Upper lobe of left lung (tissue), 6 donors: ENCODE data around the gene PLS3. TPM values are rescaled to one million over a fixed set of nuclear protein-coding genes. Genes with fewer than 3 reads are reported as not detected.
A peak's percentile ranks its signal among the peaks of the same experiment; 100 is the strongest.

Source experiments
- ATAC-seq, 2 donors: fragments of 200-7000 bp; cut with Tn5 transposase; one replicate each; pipeline ENCODE4 v1.9.1; 2022; ENCODE audit warnings: mild to moderate bottlenecking in 2 of 2, moderate library complexity in 2 of 2; ENCODE audit not compliant: low FRiP score in 2 of 2
- DNase-seq, 2 donors: peaks; one replicate each; pipeline ENCODE4 v3.0.0-alpha.2; 2019 to 2020
- H3K27ac ChIP-seq, 4 donors: fragments of 200-600 bp; sonication (generic); one replicate each; pipeline ENCODE4 v1.5.1; 2016 to 2019
- H3K27me3 ChIP-seq, 4 donors: fragments of 200-600 bp; sonication (generic); one replicate each; pipeline ENCODE4 v1.5.1; 2017 to 2019
- H3K36me3 ChIP-seq, 4 donors: fragments of 200-600 bp; sonication (generic); one replicate each; pipeline ENCODE4 v1.5.1; 2016 to 2019
- H3K4me1 ChIP-seq, 4 donors: fragments of 200-600 bp; sonication (generic); one replicate each; pipeline ENCODE4 v1.5.1; 2018 to 2019
- H3K4me3 ChIP-seq, 4 donors: fragments of 200-600 bp; sonication (generic); one replicate each; pipeline ENCODE4 v1.5.1; 2017 to 2019; ENCODE audit warnings: mild to moderate bottlenecking in 2 of 4, moderate library complexity in 1 of 4
- H3K9me3 ChIP-seq, 4 donors: fragments of 200-600 bp; sonication (generic); one replicate each; pipeline ENCODE4 v1.5.1; 2018 to 2019
- EP300 ChIP-seq, 4 donors: sonication (generic); formaldehyde crosslinking; IDR thresholded peaks; one replicate each; pipeline ENCODE4 v1.5.1; 2017; ENCODE audit warnings: antibody characterized with exemption in 4 of 4, control low read depth in 2 of 4
- POLR2A ChIP-seq, 4 donors: fragments of 450-650 bp; IDR thresholded peaks; one replicate each; pipeline ENCODE4 v1.5.1; 2016 to 2017; ENCODE audit warnings: antibody characterized with exemption in 4 of 4, mild to moderate bottlenecking in 2 of 4
- POLR2AphosphoS5 ChIP-seq, 2 donors: sonication (generic); formaldehyde crosslinking; IDR thresholded peaks; one replicate each; pipeline ENCODE4 v1.5.1; 2017; ENCODE audit warnings: antibody characterized with exemption in 2 of 2
- whole genome bisulfite sequencing, 2 donors: methylation state at CpG; one replicate each; pipeline ENCODE4 v1.1.5; 2017 to 2018; 5-methylcytosine and 5-hydroxymethylcytosine counted together
- total RNA-seq, 6 donors: library from RNA; depleted of rRNA in 4 of 6; stranded (reverse); fragments of >200 nt in 4 of 6; gene quantifications; one replicate each; pipeline versions ENCODE4 v1.1.0 to v1.2.1, GENCODE V29; 2016 to 2021
- TF ChIP-seq, protein P1 (sequence below), 6 experiments: fragments of 450-650 bp in 4 of 6; fragments of 200-600 bp in 2 of 6; sonication (generic) in 2 of 6; IDR thresholded peaks; one replicate each; pipeline ENCODE4 v1.5.1; 2016 to 2019; ENCODE audit warnings: antibody characterized with exemption in 6 of 6
- donor health status: DM: no; HTN: no; CAD: no; lungs with moderate emphysema.
- donor health status: DM: no; HTN: yes; CAD: no; lungs with severe emphysema.

The PLS3 gene
- total RNA-seq, 6 donors from 2014 or later = 56.6 to 199 (median 157) TPM

- H3K9me3 ChIP-seq = no peaks in the 10 kb centered on the region
- ATAC-seq (no peak), DNase-seq (no peak)
- H3K27me3 ChIP-seq = peaks cover 0 to 13% (median 0%) of the 10 kb centered on the region in 4 donors
- no peaks in the 10 kb centered on the region for H3K36me3 ChIP-seq
- TF ChIP-seq POLR2AphosphoS5 (IDR thresholded peaks at IDR 0.05) (no peak), POLR2A (IDR thresholded peaks at IDR 0.05) (no peak), EP300 (IDR thresholded peaks at IDR 0.05) (no peak)
- TF ChIP-seq, protein P1, sequence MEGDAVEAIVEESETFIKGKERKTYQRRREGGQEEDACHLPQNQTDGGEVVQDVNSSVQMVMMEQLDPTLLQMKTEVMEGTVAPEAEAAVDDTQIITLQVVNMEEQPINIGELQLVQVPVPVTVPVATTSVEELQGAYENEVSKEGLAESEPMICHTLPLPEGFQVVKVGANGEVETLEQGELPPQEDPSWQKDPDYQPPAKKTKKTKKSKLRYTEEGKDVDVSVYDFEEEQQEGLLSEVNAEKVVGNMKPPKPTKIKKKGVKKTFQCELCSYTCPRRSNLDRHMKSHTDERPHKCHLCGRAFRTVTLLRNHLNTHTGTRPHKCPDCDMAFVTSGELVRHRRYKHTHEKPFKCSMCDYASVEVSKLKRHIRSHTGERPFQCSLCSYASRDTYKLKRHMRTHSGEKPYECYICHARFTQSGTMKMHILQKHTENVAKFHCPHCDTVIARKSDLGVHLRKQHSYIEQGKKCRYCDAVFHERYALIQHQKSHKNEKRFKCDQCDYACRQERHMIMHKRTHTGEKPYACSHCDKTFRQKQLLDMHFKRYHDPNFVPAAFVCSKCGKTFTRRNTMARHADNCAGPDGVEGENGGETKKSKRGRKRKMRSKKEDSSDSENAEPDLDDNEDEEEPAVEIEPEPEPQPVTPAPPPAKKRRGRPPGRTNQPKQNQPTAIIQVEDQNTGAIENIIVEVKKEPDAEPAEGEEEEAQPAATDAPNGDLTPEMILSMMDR (IDR thresholded peaks at IDR 0.05) = no peak
- H3K4me1 ChIP-seq = no peaks in the 10 kb centered on the region
- WGBS, 2 donors = 36 to 70% methylated on average over 2 of the region's 2 CpGs
- H3K4me3 ChIP-seq = no peak overlapping the region
- no peak overlapping the region for H3K27ac ChIP-seq
Observed at GRCh38 chrX:115565888-115566287, 4.9 kb downstream of the PLS3 start.

DNA sequence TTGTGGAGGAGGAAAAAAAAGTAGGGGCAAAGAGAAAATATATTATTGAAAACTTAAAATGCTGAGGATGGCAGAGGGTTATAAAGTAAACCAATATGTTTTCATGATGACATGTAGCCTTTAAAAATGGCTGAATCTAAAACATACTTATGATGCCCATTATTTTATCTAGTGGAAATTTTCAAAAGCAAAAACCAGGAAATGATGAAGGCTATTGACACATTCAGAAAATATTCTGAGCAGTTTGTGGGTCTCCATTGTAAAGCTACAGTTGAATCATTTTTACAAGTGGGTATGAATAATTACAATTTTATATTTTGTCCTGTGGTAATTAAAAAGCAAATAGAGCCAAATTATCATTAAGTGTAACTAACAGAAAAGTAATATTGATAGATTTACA is 10.7 kb downstream of the PLS3 start:
- TF ChIP-seq POLR2A (IDR thresholded peaks at IDR 0.05) (no peak), POLR2AphosphoS5 (IDR thresholded peaks at IDR 0.05) (no peak), EP300 (IDR thresholded peaks at IDR 0.05) (no peak)
- TF ChIP-seq, protein P1 (IDR thresholded peaks at IDR 0.05) = no peak
- DNase-seq (no peak), ATAC-seq (no peak)
- no peak overlapping the region for H3K4me3 ChIP-seq
- no peaks in the 10 kb centered on the region for H3K4me1 ChIP-seq
- no peaks in the 10 kb centered on the region for H3K9me3 ChIP-seq
- no peak overlapping the region for H3K27ac ChIP-seq
- H3K27me3 ChIP-seq = no peaks in the 10 kb centered on the region
- peaks cover 0 to 3% (median 0%) of the 10 kb centered on the region in 4 donors for H3K36me3 ChIP-seq

DNA sequence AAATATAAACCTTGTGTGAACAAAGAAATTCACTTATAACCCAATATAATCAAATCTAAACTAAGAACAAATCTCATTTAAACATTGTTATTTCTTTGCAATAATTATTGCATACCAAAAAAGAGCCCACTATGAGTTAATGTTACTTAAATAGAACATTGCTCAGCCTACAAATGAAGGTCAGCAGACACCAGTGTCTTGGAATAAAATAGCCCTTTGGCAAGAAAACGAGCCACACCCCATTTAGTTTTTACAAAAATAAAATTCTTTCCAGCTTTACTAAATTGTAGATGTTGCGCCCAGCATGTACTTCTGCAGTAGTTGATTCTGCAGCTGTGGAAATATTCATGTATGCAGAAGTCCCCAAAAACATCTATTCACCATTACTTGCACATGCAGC is 12.2 kb downstream of the PLS3 start:
- H3K36me3 ChIP-seq = peaks cover 0 to 3% (median 0%) of the 10 kb centered on the region in 4 donors
- H3K27ac ChIP-seq = no peak overlapping the region
- H3K4me3 ChIP-seq = no peak overlapping the region
- H3K27me3 ChIP-seq = no peaks in the 10 kb centered on the region
- no peaks in the 10 kb centered on the region for H3K9me3 ChIP-seq
- peak in 1 of 2 donors; percentile 51 for ATAC-seq
- no peak for TF ChIP-seq POLR2AphosphoS5 (IDR thresholded peaks at IDR 0.05)
- TF ChIP-seq POLR2A (IDR thresholded peaks at IDR 0.05) = no peak
- no peaks in the 10 kb centered on the region for H3K4me1 ChIP-seq
- DNase-seq = no peak
- 76% methylated on average over 2 of the region's 2 CpGs for WGBS, 2 donors

DNA sequence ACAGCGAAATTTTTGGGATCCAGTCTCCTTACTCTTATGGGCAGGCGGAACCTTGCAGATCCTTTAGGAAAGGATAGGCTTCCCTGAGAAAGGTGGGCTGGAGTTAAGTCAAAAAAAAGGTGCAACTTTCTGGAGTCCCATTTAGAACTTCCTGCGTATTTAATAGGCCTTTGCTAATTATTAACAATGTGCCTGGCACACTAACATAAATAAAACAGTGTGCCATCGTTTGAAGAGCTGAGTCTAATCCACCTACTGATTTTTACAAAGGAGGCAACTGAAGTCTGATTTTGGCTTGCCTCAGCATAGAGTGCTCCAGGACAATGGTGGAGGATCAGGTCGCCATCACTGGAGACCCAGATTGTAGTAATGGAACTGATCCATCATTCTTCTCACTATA is 15.7 kb downstream of the PLS3 start:
- no peak overlapping the region for H3K27ac ChIP-seq
- no peak overlapping the region for H3K4me3 ChIP-seq
- H3K4me1 ChIP-seq = no peaks in the 10 kb centered on the region
- H3K27me3 ChIP-seq = no peaks in the 10 kb centered on the region
- no peaks in the 10 kb centered on the region for H3K9me3 ChIP-seq
- H3K36me3 ChIP-seq = peaks cover 0 to 3% (median 0%) of the 10 kb centered on the region in 4 donors
- no peak for ATAC-seq
- TF ChIP-seq POLR2A (IDR thresholded peaks at IDR 0.05) = no peak
- TF ChIP-seq POLR2AphosphoS5 (IDR thresholded peaks at IDR 0.05) = no peak
- TF ChIP-seq, protein P1 (IDR thresholded peaks at IDR 0.05) = no peak
- TF ChIP-seq EP300 (IDR thresholded peaks at IDR 0.05) = no peak
- 73 to 76% methylated on average over 5 of the region's 5 CpGs for WGBS, 2 donors
- DNase-seq = no peak

DNA sequence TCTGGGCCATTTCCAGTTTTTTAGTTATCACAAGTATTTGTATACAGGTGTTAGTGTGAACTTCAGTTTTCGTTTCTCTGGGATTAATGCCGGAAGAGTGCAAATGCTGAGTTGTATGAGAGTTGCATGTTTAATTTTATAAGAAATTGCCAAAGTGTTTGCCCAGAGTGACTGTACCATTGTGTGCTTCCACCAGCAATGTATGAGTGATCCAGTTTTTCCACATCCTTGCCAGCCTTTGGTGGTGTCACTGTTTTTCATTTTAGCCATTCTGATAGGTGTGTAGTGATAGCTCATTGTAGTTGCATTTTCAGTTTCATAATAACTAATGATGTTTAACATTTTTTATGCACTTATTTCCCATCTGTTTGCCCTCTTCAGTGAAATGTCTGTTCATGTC is 18.4 kb downstream of the PLS3 start:
- Histone ChIP-seq H3K36me3 (peaks cover 0 to 3% (median 0%) of the 10 kb centered on the region in 4 donors), H3K27me3 (no peaks in the 10 kb centered on the region), H3K9me3 (no peaks in the 10 kb centered on the region), H3K4me1 (peaks cover 0 to 6% (median 2%) of the 10 kb centered on the region in 4 donors), H3K4me3 (no peak overlapping the region), H3K27ac (no peak overlapping the region)
- WGBS, 2 donors = 88 to 93% methylated on average over 2 of the region's 2 CpGs
- no peak for ATAC-seq
- DNase-seq = no peak
- TF ChIP-seq EP300 (IDR thresholded peaks at IDR 0.05) (no peak), POLR2AphosphoS5 (IDR thresholded peaks at IDR 0.05) (no peak), POLR2A (IDR thresholded peaks at IDR 0.05) (no peak)
- TF ChIP-seq, protein P1 (IDR thresholded peaks at IDR 0.05) = no peak
